K562 (cell line): Measurements from ENCODE around the gene CNOT1. TPM values are rescaled to one million over a fixed set of nuclear protein-coding genes. Genes with fewer than 3 reads are reported as not detected.

Experiments used
- E2F3 ChIP-seq: fragments of 250-450 bp; sonication (Bioruptor Pico); IDR thresholded peaks from 2 replicates; pipeline ENCODE4 v1.4.0; 2020; ENCODE audit warnings: mild to moderate bottlenecking
- ETS2 ChIP-seq: IDR thresholded peaks from 2 replicates; pipeline ENCODE4 v1.6.1; 2016; ENCODE audit warnings: borderline replicate concordance, missing genetic modification characterization, mild to moderate bottlenecking, moderate library complexity, missing compliant biosample characterization; ENCODE audit not compliant: poor library complexity, severe bottlenecking
- ETV5 ChIP-seq: sonication (generic); formaldehyde crosslinking; IDR thresholded peaks from 2 replicates; pipeline ENCODE4 v1.4.0; 2020; ENCODE audit warnings: low read depth, mild to moderate bottlenecking, missing genetic modification reagents
- GTF2A2 ChIP-seq: IDR thresholded peaks from 2 replicates; pipeline ENCODE4 v1.6.1; 2016; ENCODE audit warnings: mild to moderate bottlenecking, missing genetic modification characterization, missing compliant biosample characterization
- HDGF ChIP-seq: fragments of 450-650 bp; IDR thresholded peaks from 2 replicates; pipeline ENCODE4 v1.6.1; 2016
- KAT7 ChIP-seq: sonication (generic); formaldehyde crosslinking; IDR thresholded peaks from 2 replicates; pipeline ENCODE4 v1.8.0; 2022; ENCODE audit warnings: missing genetic modification reagents, mild to moderate bottlenecking, borderline replicate concordance
- KAT8 ChIP-seq: fragments of 450-650 bp; IDR thresholded peaks from 2 replicates; pipeline ENCODE4 v1.6.1; 2016; ENCODE audit warnings: low read depth, mild to moderate bottlenecking
- KDM4B ChIP-seq, 2 experiments: fragments of 450-650 bp in 1 of 2; sonication (generic) in 1 of 2; IDR thresholded peaks; 2 replicates each; pipeline ENCODE4 v1.6.1; 2016 to 2017; ENCODE audit warnings: borderline replicate concordance in 2 of 2, antibody characterized with exemption in 1 of 2, low read depth in 1 of 2, mild to moderate bottlenecking in 1 of 2
- PCBP2 ChIP-seq: fragments of 200-400 bp; formaldehyde crosslinking; IDR thresholded peaks from 2 replicates; pipeline ENCODE4 v1.6.1; 2018; ENCODE audit warnings: low read length, low read depth, mild to moderate bottlenecking, moderate library complexity; ENCODE audit not compliant: poor library complexity, severe bottlenecking
- PHB ChIP-seq: fragments of 250-450 bp; sonication (Bioruptor Pico); IDR thresholded peaks from 2 replicates; pipeline ENCODE4 v1.5.0; 2021
- PPARD ChIP-seq: fragments of 250-450 bp; sonication (Bioruptor Pico); IDR thresholded peaks from 2 replicates; pipeline ENCODE4 v1.8.0; 2022; ENCODE audit warnings: inconsistent platforms, mild to moderate bottlenecking, moderate library complexity
- TEAD1 ChIP-seq, 2 experiments: fragments of 450-650 bp in 1 of 2; sonication (generic) in 1 of 2; formaldehyde crosslinking; IDR thresholded peaks; 2 replicates each; pipeline versions ENCODE4 v1.4.0 to v1.8.0; 2020 to 2022; ENCODE audit warnings: mild to moderate bottlenecking in 2 of 2, missing genetic modification reagents in 1 of 2
- TEAD4 ChIP-seq, 2 experiments: sonication (generic) in 1 of 2; formaldehyde crosslinking in 1 of 2; IDR thresholded peaks; 2 replicates each; pipeline versions ENCODE4 v1.6.1 to v1.8.0; 2012 to 2022; ENCODE audit warnings: borderline replicate concordance in 1 of 2, inconsistent platforms in 1 of 2, low read length in 1 of 2, mild to moderate bottlenecking in 1 of 2, missing genetic modification reagents in 1 of 2
- ZNF232 ChIP-seq: sonication (generic); formaldehyde crosslinking; IDR thresholded peaks from 2 replicates; pipeline ENCODE4 v1.8.0; 2022; ENCODE audit warnings: mild to moderate bottlenecking, missing genetic modification reagents
- ZNF830 ChIP-seq: fragments of 250-450 bp; sonication (Bioruptor Pico); IDR thresholded peaks from 2 replicates; pipeline ENCODE4 v1.5.0; 2021; ENCODE audit warnings: mild to moderate bottlenecking
- ZSCAN29 ChIP-seq: fragments of 450-650 bp; IDR thresholded peaks from 2 replicates; pipeline ENCODE4 v1.6.1; 2017
- polyA plus RNA-seq, 8 experiments: library from polyadenylated mRNA; depleted of rRNA in 4 of 8; stranded (reverse) in 5 of 8; unstranded in 3 of 8; fragments of >200 nt; fragmentation: Nextera tagmentation in 2 of 8; fragmentation: Illumina TruSeq in 1 of 8; extraction: Ambion mirVana in 2 of 8; extraction: Trizol in 1 of 8; gene quantifications; 2 replicates each; pipeline versions ENCODE4 v1.2.1 to v1.2.3, GENCODE V29; 2011 to 2014; ENCODE audit warnings: inconsistent platforms in 1 of 8, missing spikeins in 1 of 8
- total RNA-seq, 7 experiments: library from RNA; depleted of rRNA in 6 of 7; stranded (reverse); fragments of >200 nt in 6 of 7; fragmentation: Illumina TruSeq in 2 of 7; extraction: Trizol in 2 of 7; gene quantifications; 2 replicates each; pipeline versions ENCODE4 v1.2.1 to v1.2.3, GENCODE V29; 2011 to 2021; ENCODE audit warnings: low replicate concordance in 1 of 7
- TF ChIP-seq, protein P1 (sequence below): sonication (generic); IDR thresholded peaks from 2 replicates; pipeline ENCODE4 v1.6.1; 2016
- TF ChIP-seq, protein P2 (sequence below): fragments of 450-650 bp; formaldehyde crosslinking; IDR thresholded peaks from 2 replicates; pipeline ENCODE4 v1.4.0; 2020; ENCODE audit warnings: mild to moderate bottlenecking
- TF ChIP-seq, protein P3 (sequence below), 2 experiments: fragments of 450-650 bp in 1 of 2; sonication (generic) in 1 of 2; formaldehyde crosslinking in 1 of 2; IDR thresholded peaks in 1 of 2; conservative IDR thresholded peaks in 1 of 2; 2 replicates each; pipeline versions ENCODE4 v1.6.1 to v1.8.1; 2016 to 2023; ENCODE audit warnings: mild to moderate bottlenecking in 2 of 2, moderate library complexity in 2 of 2, inconsistent platforms in 1 of 2, missing genetic modification reagents in 1 of 2
- TF ChIP-seq, protein P4 (sequence below): sonication (generic); formaldehyde crosslinking; IDR thresholded peaks from 2 replicates; pipeline ENCODE4 v1.8.0; 2022; ENCODE audit warnings: mild to moderate bottlenecking, missing genetic modification reagents

Gene CNOT1
- total and polyA plus RNA-seq, 9 of the 15 experiments (the other 6 are each of a cell fraction or from before 2014, with no cell fraction given): 110 to 270 (median 220) TPM

DNA sequence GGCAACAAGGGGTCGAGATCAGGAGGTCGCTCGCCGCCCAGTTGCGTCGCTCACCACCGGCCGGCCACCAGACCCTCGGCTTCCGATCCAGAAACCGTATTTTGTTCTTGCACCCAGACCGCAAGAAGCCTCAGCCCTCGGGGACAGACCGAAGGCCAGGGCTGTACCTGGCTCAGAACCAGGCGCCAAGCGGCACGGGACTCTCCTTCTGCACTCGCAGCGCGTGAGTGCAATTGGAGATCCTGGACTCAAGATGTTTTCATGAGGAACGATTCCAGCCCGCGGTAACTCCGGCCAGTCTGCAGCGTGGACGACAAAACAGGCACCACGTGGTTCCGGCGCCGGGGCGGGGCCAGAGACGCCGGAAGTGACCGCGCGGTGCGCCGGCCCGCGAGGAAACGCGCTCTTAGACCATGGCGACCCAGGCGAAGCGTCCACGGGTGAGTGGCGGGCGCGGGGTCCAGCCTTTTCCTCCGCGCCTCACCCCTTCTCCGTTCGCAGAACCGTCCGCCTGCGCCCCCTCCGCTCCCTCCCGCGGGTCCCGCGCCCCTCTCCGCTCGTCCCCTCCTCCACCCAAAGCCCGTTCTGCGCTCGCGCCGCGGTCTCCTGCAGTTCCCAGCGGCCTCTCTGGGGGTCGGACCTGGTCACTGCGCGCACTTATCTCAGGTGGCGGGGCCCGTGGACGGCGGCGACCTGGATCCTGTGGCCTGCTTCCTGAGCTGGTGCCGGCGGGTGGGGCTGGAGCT, 114.3 kb downstream of the CNOT1 start, which contains the start of gene SETD6 (continued):
- no peak for TF ChIP-seq PCBP2
- 0 out of 2 replicates have a peak, but pooled peaks have one; percentile 55 for TF ChIP-seq KAT7 (CRISPR knock-in tag)
- TF ChIP-seq, protein P1, sequence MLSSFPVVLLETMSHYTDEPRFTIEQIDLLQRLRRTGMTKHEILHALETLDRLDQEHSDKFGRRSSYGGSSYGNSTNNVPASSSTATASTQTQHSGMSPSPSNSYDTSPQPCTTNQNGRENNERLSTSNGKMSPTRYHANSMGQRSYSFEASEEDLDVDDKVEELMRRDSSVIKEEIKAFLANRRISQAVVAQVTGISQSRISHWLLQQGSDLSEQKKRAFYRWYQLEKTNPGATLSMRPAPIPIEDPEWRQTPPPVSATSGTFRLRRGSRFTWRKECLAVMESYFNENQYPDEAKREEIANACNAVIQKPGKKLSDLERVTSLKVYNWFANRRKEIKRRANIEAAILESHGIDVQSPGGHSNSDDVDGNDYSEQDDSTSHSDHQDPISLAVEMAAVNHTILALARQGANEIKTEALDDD: no peak
- no peak for TF ChIP-seq HDGF
- TF ChIP-seq, protein P2, sequence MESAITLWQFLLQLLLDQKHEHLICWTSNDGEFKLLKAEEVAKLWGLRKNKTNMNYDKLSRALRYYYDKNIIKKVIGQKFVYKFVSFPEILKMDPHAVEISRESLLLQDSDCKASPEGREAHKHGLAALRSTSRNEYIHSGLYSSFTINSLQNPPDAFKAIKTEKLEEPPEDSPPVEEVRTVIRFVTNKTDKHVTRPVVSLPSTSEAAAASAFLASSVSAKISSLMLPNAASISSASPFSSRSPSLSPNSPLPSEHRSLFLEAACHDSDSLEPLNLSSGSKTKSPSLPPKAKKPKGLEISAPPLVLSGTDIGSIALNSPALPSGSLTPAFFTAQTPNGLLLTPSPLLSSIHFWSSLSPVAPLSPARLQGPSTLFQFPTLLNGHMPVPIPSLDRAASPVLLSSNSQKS (CRISPR knock-in tag): no peak
- TF ChIP-seq PHB (CRISPR knock-in tag): no peak
- peak; percentile 93 for TF ChIP-seq ETV5 (CRISPR knock-in tag)
- no peak for TF ChIP-seq TEAD4 (IDR thresholded peaks at IDR 0.05; ENCODE audit: low read length)
- no peak for TF ChIP-seq TEAD4 (CRISPR knock-in tag; IDR thresholded peaks at IDR 0.05; ENCODE audit: borderline replicate concordance)
- TF ChIP-seq ZNF232: peak; percentile 71
- 0 out of 2 replicates have a peak, but pooled peaks have one; percentile 65 for TF ChIP-seq ZSCAN29
- no peak for TF ChIP-seq GTF2A2
- no peak for TF ChIP-seq E2F3 (CRISPR knock-in tag)
- TF ChIP-seq TEAD1 (CRISPR knock-in tag; IDR thresholded peaks at IDR 0.05): peak in 1 of 2 experiments; percentile 70; a peak in 1 of 4 replicates
- TF ChIP-seq, protein P3, sequence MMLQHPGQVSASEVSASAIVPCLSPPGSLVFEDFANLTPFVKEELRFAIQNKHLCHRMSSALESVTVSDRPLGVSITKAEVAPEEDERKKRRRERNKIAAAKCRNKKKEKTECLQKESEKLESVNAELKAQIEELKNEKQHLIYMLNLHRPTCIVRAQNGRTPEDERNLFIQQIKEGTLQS (IDR thresholded peaks at IDR 0.05): no peak
- TF ChIP-seq, protein P3 (CRISPR knock-in tag; conservative IDR thresholded peaks at IDR 0.05): no peak; the same call in 1 of the 2 replicates
- 0 out of 2 replicates have a peak, but pooled peaks have one; percentile 71 for TF ChIP-seq ZNF830 (CRISPR knock-in tag)
- no peak for TF ChIP-seq KAT8
- no peak for TF ChIP-seq ETS2 (tag)
- no peak for TF ChIP-seq PPARD (CRISPR knock-in tag)
- TF ChIP-seq, protein P4, sequence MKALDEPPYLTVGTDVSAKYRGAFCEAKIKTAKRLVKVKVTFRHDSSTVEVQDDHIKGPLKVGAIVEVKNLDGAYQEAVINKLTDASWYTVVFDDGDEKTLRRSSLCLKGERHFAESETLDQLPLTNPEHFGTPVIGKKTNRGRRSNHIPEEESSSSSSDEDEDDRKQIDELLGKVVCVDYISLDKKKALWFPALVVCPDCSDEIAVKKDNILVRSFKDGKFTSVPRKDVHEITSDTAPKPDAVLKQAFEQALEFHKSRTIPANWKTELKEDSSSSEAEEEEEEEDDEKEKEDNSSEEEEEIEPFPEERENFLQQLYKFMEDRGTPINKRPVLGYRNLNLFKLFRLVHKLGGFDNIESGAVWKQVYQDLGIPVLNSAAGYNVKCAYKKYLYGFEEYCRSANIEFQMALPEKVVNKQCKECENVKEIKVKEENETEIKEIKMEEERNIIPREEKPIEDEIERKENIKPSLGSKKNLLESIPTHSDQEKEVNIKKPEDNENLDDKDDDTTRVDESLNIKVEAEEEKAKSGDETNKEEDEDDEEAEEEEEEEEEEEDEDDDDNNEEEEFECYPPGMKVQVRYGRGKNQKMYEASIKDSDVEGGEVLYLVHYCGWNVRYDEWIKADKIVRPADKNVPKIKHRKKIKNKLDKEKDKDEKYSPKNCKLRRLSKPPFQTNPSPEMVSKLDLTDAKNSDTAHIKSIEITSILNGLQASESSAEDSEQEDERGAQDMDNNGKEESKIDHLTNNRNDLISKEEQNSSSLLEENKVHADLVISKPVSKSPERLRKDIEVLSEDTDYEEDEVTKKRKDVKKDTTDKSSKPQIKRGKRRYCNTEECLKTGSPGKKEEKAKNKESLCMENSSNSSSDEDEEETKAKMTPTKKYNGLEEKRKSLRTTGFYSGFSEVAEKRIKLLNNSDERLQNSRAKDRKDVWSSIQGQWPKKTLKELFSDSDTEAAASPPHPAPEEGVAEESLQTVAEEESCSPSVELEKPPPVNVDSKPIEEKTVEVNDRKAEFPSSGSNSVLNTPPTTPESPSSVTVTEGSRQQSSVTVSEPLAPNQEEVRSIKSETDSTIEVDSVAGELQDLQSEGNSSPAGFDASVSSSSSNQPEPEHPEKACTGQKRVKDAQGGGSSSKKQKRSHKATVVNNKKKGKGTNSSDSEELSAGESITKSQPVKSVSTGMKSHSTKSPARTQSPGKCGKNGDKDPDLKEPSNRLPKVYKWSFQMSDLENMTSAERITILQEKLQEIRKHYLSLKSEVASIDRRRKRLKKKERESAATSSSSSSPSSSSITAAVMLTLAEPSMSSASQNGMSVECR: peak; percentile 95
- no peak; a peak in 1 of 4 replicates for TF ChIP-seq KDM4B (IDR thresholded peaks at IDR 0.05; ENCODE audit: borderline replicate concordance in 2 of 2, low read depth in 1 of 2)
